ENCODE data around the gene AMH. TPM values are rescaled to one million over a fixed set of nuclear protein-coding genes. Genes with fewer than 3 reads are reported as not detected.

AMH gene
- polyA plus RNA-seq, 3 donors, result 0.12 TPM; not detected in 2

DNA sequence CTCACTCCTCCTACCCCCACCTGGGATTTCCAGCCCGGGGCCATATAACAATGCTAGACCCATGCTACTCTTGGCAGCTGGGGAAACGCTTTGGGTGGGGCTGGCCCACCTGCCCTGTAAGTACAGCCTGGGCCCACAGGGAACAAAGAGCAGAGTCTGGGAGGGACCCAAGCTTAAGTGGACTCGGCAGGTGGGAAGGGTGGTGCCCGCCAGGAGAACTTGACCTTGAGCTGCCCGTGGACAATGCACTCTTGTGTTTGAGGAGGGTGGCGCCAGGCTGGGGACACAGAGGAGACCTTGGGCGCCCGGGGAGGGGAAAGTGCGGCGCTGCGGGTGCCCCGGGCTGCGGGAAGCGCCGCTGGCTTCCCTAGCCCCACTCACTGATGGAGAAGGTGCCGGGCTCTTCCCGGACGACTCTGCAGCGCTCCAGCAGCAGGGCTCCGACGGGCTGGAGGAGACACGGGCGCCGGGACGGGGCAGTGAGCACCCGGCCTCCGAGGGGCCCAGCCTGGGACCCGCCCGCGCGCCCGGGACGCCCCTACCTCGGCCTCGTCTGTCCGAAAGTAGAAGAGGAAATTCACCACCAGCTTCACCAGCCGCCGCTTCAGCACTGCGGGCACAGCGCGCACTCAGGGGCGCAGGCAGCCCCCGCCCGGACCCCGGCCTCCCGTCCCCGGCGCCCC is 13.6 kb upstream of the AMH start:
- H3K4me1 Mint-ChIP-seq, result peaks cover 53% of the 10 kb centered on the region
- WGBS (ENCODE audit: insufficient coverage), result under 1% methylated on average over 48 of the region's 48 CpGs
- peak overlapping the region; percentile 39 to 99 for H3K27ac ChIP-seq (ENCODE audit: low read depth in 1 of 2, low read length in 2 of 2)

DNA sequence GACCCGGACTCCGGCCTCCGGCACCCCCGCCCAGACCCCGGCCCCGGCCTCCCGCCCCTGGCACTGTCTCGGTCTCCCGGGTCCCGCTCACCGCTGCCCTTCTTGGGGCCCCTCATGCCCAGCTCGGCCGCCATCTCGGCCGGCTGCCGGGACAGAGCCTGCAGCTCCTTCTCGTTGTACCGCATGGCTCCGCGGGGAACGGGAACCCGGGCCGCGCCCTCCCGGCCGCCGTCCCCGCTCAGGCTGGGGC is 13.1 kb upstream of the AMH start:
- Histone ChIP-seq H3K27ac (ENCODE audit: low read depth in 1 of 2, low read length in 2 of 2) (peak overlapping the region in 1 of 2 donors; percentile 99), H3K27me3 (ENCODE audit: control insufficient read depth in 2 of 2, insufficient read depth in 2 of 2, low read length in 2 of 2) (no peaks in the 10 kb centered on the region), H3K79me2 (ENCODE audit: insufficient read depth, low read length) (peaks cover 87% of the 10 kb centered on the region), H3K9me3 (replicated peaks in 1 of 2; ENCODE audit: control insufficient read depth in 1 of 2, insufficient read depth in 1 of 2, low read length in 2 of 2) (no peaks in the 10 kb centered on the region), H3K36me3 (replicated peaks in 1 of 2; ENCODE audit: control insufficient read depth in 1 of 2, insufficient read depth in 2 of 2, low read length in 2 of 2) (peaks cover 22 to 37% of the 10 kb centered on the region in 2 donors), H3K4me1 (ENCODE audit: control insufficient read depth in 1 of 2, insufficient read depth in 2 of 2, low read length in 2 of 2) (peaks cover 51 to 64% of the 10 kb centered on the region in 2 donors), H3K4me3 (replicated peaks in 1 of 3; ENCODE audit: low read depth in 2 of 3, low read length in 3 of 3) (peak overlapping the region; percentile 54 to 88 (median 73)), H3K4me2 (replicated peaks; ENCODE audit: extremely low read depth, low read length, poor library complexity, severe bottlenecking) (peak overlapping the region; percentile 93), H2AFZ (ENCODE audit: insufficient read depth, low read depth, low read length, poor library complexity, severe bottlenecking) (peak overlapping the region; percentile 84), H4K20me1 (ENCODE audit: insufficient read depth, low read length) (peaks cover 86% of the 10 kb centered on the region), H3K9ac (ENCODE audit: insufficient read depth, low read length, poor library complexity, severe bottlenecking) (peak overlapping the region; percentile 92)
- Mint-ChIP-seq H3K4me1 (peaks cover 57% of the 10 kb centered on the region), H3K4me3 (peak overlapping the region; percentile 87 to 94), H3K36me3 (peaks cover 22 to 39% of the 10 kb centered on the region in 2 donors), H3K27ac (peak overlapping the region in 5 of 7 donors; percentile 97 to 100 (median 99)), H3K27me3 (ENCODE audit: low read depth in 3 of 3) (peaks cover 0 to 2% (median 1%) of the 10 kb centered on the region in 3 donors), H3K9me3 (no peaks in the 10 kb centered on the region)
- DNase-seq, result no peak
- TF ChIP-seq, protein P1, sequence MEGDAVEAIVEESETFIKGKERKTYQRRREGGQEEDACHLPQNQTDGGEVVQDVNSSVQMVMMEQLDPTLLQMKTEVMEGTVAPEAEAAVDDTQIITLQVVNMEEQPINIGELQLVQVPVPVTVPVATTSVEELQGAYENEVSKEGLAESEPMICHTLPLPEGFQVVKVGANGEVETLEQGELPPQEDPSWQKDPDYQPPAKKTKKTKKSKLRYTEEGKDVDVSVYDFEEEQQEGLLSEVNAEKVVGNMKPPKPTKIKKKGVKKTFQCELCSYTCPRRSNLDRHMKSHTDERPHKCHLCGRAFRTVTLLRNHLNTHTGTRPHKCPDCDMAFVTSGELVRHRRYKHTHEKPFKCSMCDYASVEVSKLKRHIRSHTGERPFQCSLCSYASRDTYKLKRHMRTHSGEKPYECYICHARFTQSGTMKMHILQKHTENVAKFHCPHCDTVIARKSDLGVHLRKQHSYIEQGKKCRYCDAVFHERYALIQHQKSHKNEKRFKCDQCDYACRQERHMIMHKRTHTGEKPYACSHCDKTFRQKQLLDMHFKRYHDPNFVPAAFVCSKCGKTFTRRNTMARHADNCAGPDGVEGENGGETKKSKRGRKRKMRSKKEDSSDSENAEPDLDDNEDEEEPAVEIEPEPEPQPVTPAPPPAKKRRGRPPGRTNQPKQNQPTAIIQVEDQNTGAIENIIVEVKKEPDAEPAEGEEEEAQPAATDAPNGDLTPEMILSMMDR (IDR thresholded peaks at IDR 0.05), result no peak
- 0% methylated on average over 28 of the region's 28 CpGs for WGBS (ENCODE audit: insufficient coverage)
- intact Hi-C loops (cut with micrococcal nuclease), result loop anchor here (2.0 to 5.0 kb wide), 4 partner anchors 37 to 91 kb away; partner anchors contain the start of genes AP3D1 (in 2 of the 2), LSM7 (in 1 of the 2) and SPPL2B (in 1 of the 2)

More for the DNA sequence above, 13.6 kb upstream of the AMH start:
- intact Hi-C loops (cut with micrococcal nuclease), result loop anchor here (2.0 to 5.0 kb wide), 5 partner anchors 37 to 92 kb away; partner anchors contain the start of genes AP3D1 (in 2 of the 2), DOT1L (in 1 of the 2), LSM7 (in 1 of the 2) and SPPL2B (in 1 of the 2)
- H3K36me3 ChIP-seq (replicated peaks in 1 of 2; ENCODE audit: control insufficient read depth in 1 of 2, insufficient read depth in 2 of 2, low read length in 2 of 2), result peaks cover 25 to 37% of the 10 kb centered on the region in 2 donors
- peaks cover 86% of the 10 kb centered on the region for H4K20me1 ChIP-seq (ENCODE audit: insufficient read depth, low read length)
- TF ChIP-seq, protein P1 (IDR thresholded peaks at IDR 0.05), result no peak
- peak overlapping the region; percentile 87 to 94 for H3K4me3 Mint-ChIP-seq
- no peaks in the 10 kb centered on the region for H3K27me3 ChIP-seq (ENCODE audit: control insufficient read depth in 2 of 2, insufficient read depth in 2 of 2, low read length in 2 of 2)
- H3K9ac ChIP-seq (ENCODE audit: insufficient read depth, low read length, poor library complexity, severe bottlenecking), result peak overlapping the region; percentile 92
- no peaks in the 10 kb centered on the region for H3K9me3 Mint-ChIP-seq
- peaks cover 82% of the 10 kb centered on the region for H3K79me2 ChIP-seq (ENCODE audit: insufficient read depth, low read length)
- peak overlapping the region; percentile 93 for H3K4me2 ChIP-seq (replicated peaks; ENCODE audit: extremely low read depth, low read length, poor library complexity, severe bottlenecking)
- H3K36me3 Mint-ChIP-seq, result peaks cover 20 to 35% of the 10 kb centered on the region in 2 donors
- H3K27me3 Mint-ChIP-seq (ENCODE audit: low read depth in 3 of 3), result peaks cover 0 to 2% (median 1%) of the 10 kb centered on the region in 3 donors
- peak overlapping the region; percentile 84 for H2AFZ ChIP-seq (ENCODE audit: insufficient read depth, low read depth, low read length, poor library complexity, severe bottlenecking)
- DNase-seq, result peak in 1 of 3 donors; percentile 27
- H3K4me3 ChIP-seq (replicated peaks in 1 of 3; ENCODE audit: low read depth in 2 of 3, low read length in 3 of 3), result peak overlapping the region; percentile 54 to 88 (median 73)
- no peaks in the 10 kb centered on the region for H3K9me3 ChIP-seq (replicated peaks in 1 of 2; ENCODE audit: control insufficient read depth in 1 of 2, insufficient read depth in 1 of 2, low read length in 2 of 2)
- H3K27ac Mint-ChIP-seq, result peak overlapping the region; percentile 54 to 99 (median 84)
- H3K4me1 ChIP-seq (ENCODE audit: control insufficient read depth in 1 of 2, insufficient read depth in 2 of 2, low read length in 2 of 2), result peaks cover 50 to 59% of the 10 kb centered on the region in 2 donors

Data from CD14-positive monocyte (primary cell).